ENCODE data around the gene MLXIP. TPM values are rescaled to one million over a fixed set of nuclear protein-coding genes. Genes with fewer than 3 reads are reported as not detected.

The MLXIP gene
- total RNA-seq, 2 experiments from 2014 or later = 61.0 to 61.7 TPM

- no peaks in the 10 kb centered on the region for H3K27me3 Mint-ChIP-seq
- ATAC-seq (ENCODE audit: low read depth) = no peak
- peaks cover 3% of the 10 kb centered on the region for H3K4me1 Mint-ChIP-seq
- DNase-seq = no peak
- no peaks in the 10 kb centered on the region for H3K9me3 Mint-ChIP-seq
- H3K4me3 Mint-ChIP-seq = no peak overlapping the region
- H3K36me3 Mint-ChIP-seq = peaks cover 13% of the 10 kb centered on the region
- no peak overlapping the region for H3K27ac Mint-ChIP-seq
- POLR2A ChIA-PET = no interaction called here
These were observed 58.7 kb downstream of the MLXIP start for GRCh38 chr12:122137229-122137628.

GRCh38 chr12:122137681-122138080 is 59.1 kb downstream of the MLXIP start:
- Mint-ChIP-seq H3K27me3 (no peaks in the 10 kb centered on the region), H3K4me1 (peaks cover 3% of the 10 kb centered on the region), H3K27ac (no peak overlapping the region), H3K9me3 (no peaks in the 10 kb centered on the region), H3K36me3 (peaks cover 13% of the 10 kb centered on the region), H3K4me3 (no peak overlapping the region)
- ATAC-seq (ENCODE audit: low read depth) = no peak
- DNase-seq = no peak
- POLR2A ChIA-PET = no interaction called here

GRCh38 chr12:122138181-122138580 is 59.6 kb downstream of the MLXIP start:
- Mint-ChIP-seq H3K36me3 (peaks cover 13% of the 10 kb centered on the region), H3K27ac (no peak overlapping the region), H3K4me1 (peaks cover 3% of the 10 kb centered on the region), H3K27me3 (no peaks in the 10 kb centered on the region), H3K4me3 (no peak overlapping the region), H3K9me3 (no peaks in the 10 kb centered on the region)
- POLR2A ChIA-PET = no interaction called here
- DNase-seq (no peak), ATAC-seq (ENCODE audit: low read depth) (no peak)

GRCh38 chr12:122138616-122139015 is 60.1 kb downstream of the MLXIP start:
- DNase-seq (no peak), ATAC-seq (ENCODE audit: low read depth) (no peak)
- Mint-ChIP-seq H3K4me1 (peaks cover 3% of the 10 kb centered on the region), H3K9me3 (no peaks in the 10 kb centered on the region), H3K4me3 (no peak overlapping the region), H3K27ac (no peak overlapping the region), H3K36me3 (peaks cover 9% of the 10 kb centered on the region), H3K27me3 (no peaks in the 10 kb centered on the region)
- POLR2A ChIA-PET = no interaction called here

- Mint-ChIP-seq H3K36me3 (peaks cover 6% of the 10 kb centered on the region), H3K4me1 (no peaks in the 10 kb centered on the region), H3K9me3 (no peaks in the 10 kb centered on the region), H3K27me3 (no peaks in the 10 kb centered on the region), H3K27ac (no peak overlapping the region), H3K4me3 (no peak overlapping the region)
- ATAC-seq (ENCODE audit: low read depth) (no peak), DNase-seq (no peak)
- POLR2A ChIA-PET = no interaction called here
These were observed 60.7 kb downstream of the MLXIP start for GRCh38 chr12:122139266-122139665.

GRCh38 chr12:122139941-122140340 is 61.4 kb downstream of the MLXIP start:
- H3K4me1 Mint-ChIP-seq = no peaks in the 10 kb centered on the region
- no peak overlapping the region for H3K27ac Mint-ChIP-seq
- DNase-seq = no peak
- H3K27me3 Mint-ChIP-seq = no peaks in the 10 kb centered on the region
- ATAC-seq (ENCODE audit: low read depth) = no peak
- POLR2A ChIA-PET = no interaction called here
- H3K36me3 Mint-ChIP-seq = peaks cover 6% of the 10 kb centered on the region
- H3K9me3 Mint-ChIP-seq = no peaks in the 10 kb centered on the region
- H3K4me3 Mint-ChIP-seq = no peak overlapping the region

- no peak overlapping the region for H3K4me3 Mint-ChIP-seq
- no peak overlapping the region for H3K27ac Mint-ChIP-seq
- ATAC-seq (ENCODE audit: low read depth) (no peak), DNase-seq (no peak)
- no peaks in the 10 kb centered on the region for H3K9me3 Mint-ChIP-seq
- H3K36me3 Mint-ChIP-seq = peaks cover 6% of the 10 kb centered on the region
- POLR2A ChIA-PET = no interaction called here
- H3K4me1 Mint-ChIP-seq = no peaks in the 10 kb centered on the region
- no peaks in the 10 kb centered on the region for H3K27me3 Mint-ChIP-seq
These were observed 62.1 kb downstream of the MLXIP start for GRCh38 chr12:122140467-122141257.

- POLR2A ChIA-PET = no interaction called here
- Mint-ChIP-seq H3K4me1 (no peaks in the 10 kb centered on the region), H3K4me3 (no peak overlapping the region), H3K9me3 (no peaks in the 10 kb centered on the region), H3K27ac (no peak overlapping the region), H3K27me3 (no peaks in the 10 kb centered on the region), H3K36me3 (peaks cover 6% of the 10 kb centered on the region)
- DNase-seq = no peak
- no peak for ATAC-seq (ENCODE audit: low read depth)
These were observed 63.6 kb downstream of the MLXIP start for GRCh38 chr12:122141911-122142725.

GRCh38 chr12:122142857-122143256 is 64.3 kb downstream of the MLXIP start:
- Mint-ChIP-seq H3K27me3 (no peaks in the 10 kb centered on the region), H3K36me3 (peaks cover 6% of the 10 kb centered on the region), H3K9me3 (no peaks in the 10 kb centered on the region), H3K4me1 (no peaks in the 10 kb centered on the region), H3K27ac (no peak overlapping the region), H3K4me3 (no peak overlapping the region)
- DNase-seq (no peak), ATAC-seq (ENCODE audit: low read depth) (no peak)
- POLR2A ChIA-PET = no interaction called here

GRCh38 chr12:122144885-122145284 is 66.3 kb downstream of the MLXIP start:
- ATAC-seq (ENCODE audit: low read depth) (no peak), DNase-seq (no peak)
- Mint-ChIP-seq H3K4me1 (no peaks in the 10 kb centered on the region), H3K27me3 (no peaks in the 10 kb centered on the region), H3K27ac (no peak overlapping the region), H3K9me3 (no peaks in the 10 kb centered on the region), H3K4me3 (no peak overlapping the region), H3K36me3 (peaks cover 2% of the 10 kb centered on the region)
- POLR2A ChIA-PET = no interaction called here

- no peaks in the 10 kb centered on the region for H3K27me3 Mint-ChIP-seq
- DNase-seq (no peak), ATAC-seq (ENCODE audit: low read depth) (peak; percentile 8)
- no peak overlapping the region for H3K27ac Mint-ChIP-seq
- no peaks in the 10 kb centered on the region for H3K4me1 Mint-ChIP-seq
- POLR2A ChIA-PET = no interaction called here
- no peak overlapping the region for H3K4me3 Mint-ChIP-seq
- peaks cover 2% of the 10 kb centered on the region for H3K36me3 Mint-ChIP-seq
- H3K9me3 Mint-ChIP-seq = no peaks in the 10 kb centered on the region
These were observed 67.2 kb downstream of the MLXIP start for GRCh38 chr12:122145505-122146330.

GRCh38 chr12:122147514-122148290 is 69.1 kb downstream of the MLXIP start:
- H3K4me1 Mint-ChIP-seq = no peaks in the 10 kb centered on the region
- ATAC-seq (ENCODE audit: low read depth) = no peak
- POLR2A ChIA-PET = interaction anchor here (0.6 kb wide), 1 partner anchor 80 kb away, joined by 4 read pairs; no protein-coding TSS in a partner anchor

GRCh38 chr12:122148657-122149056 is 70.1 kb downstream of the MLXIP start:
- H3K27ac Mint-ChIP-seq = no peak overlapping the region
- no peak overlapping the region for H3K4me3 Mint-ChIP-seq

More at GRCh38 chr12:122147514-122148290, 69.1 kb downstream of the MLXIP start:
- Mint-ChIP-seq H3K27ac (no peak overlapping the region), H3K4me3 (no peak overlapping the region), H3K27me3 (no peaks in the 10 kb centered on the region), H3K36me3 (peaks cover 2% of the 10 kb centered on the region), H3K9me3 (no peaks in the 10 kb centered on the region)
- no peak for DNase-seq

More at GRCh38 chr12:122148657-122149056, 70.1 kb downstream of the MLXIP start:
- POLR2A ChIA-PET = interaction anchor here (0.6 kb wide), 1 partner anchor 81 kb away, joined by 4 read pairs; no protein-coding TSS in a partner anchor
- no peaks in the 10 kb centered on the region for H3K4me1 Mint-ChIP-seq
- H3K36me3 Mint-ChIP-seq = peaks cover 1% of the 10 kb centered on the region
- DNase-seq (no peak), ATAC-seq (ENCODE audit: low read depth) (no peak)
- peaks cover under 1% of the 10 kb centered on the region for H3K27me3 Mint-ChIP-seq
- H3K9me3 Mint-ChIP-seq = no peaks in the 10 kb centered on the region
